HCT116 (cell line): Measurements from ENCODE around the gene PIP4K2C.

Source experiments
- ATF3 ChIP-seq: IDR thresholded peaks from 2 replicates; pipeline ENCODE4 v1.6.1; 2012
- CTCF ChIP-seq, 3 experiments: fragments of 200-600 bp in 1 of 3; sonication (generic) in 1 of 3; IDR thresholded peaks in 2 of 3; conservative IDR thresholded peaks in 1 of 3; 2 replicates each; pipeline ENCODE4 v1.5.1; 2012 to 2017; ENCODE audit warnings: low read depth in 2 of 3, low read length in 2 of 3, antibody characterized with exemption in 1 of 3, borderline replicate concordance in 1 of 3, control low read depth in 1 of 3, mild to moderate bottlenecking in 1 of 3, mixed read lengths in 1 of 3, mixed run types in 1 of 3, moderate library complexity in 1 of 3; ENCODE audit not compliant: insufficient read depth in 1 of 3
- POLR2AphosphoS5 ChIP-seq: IDR thresholded peaks from 2 replicates; pipeline ENCODE4 v1.6.1; 2011; ENCODE audit warnings: mild to moderate bottlenecking, low read depth, low read length, moderate library complexity
- REST ChIP-seq: IDR thresholded peaks from 2 replicates; pipeline ENCODE4 v1.6.1; 2012; ENCODE audit warnings: low read depth

DNA sequence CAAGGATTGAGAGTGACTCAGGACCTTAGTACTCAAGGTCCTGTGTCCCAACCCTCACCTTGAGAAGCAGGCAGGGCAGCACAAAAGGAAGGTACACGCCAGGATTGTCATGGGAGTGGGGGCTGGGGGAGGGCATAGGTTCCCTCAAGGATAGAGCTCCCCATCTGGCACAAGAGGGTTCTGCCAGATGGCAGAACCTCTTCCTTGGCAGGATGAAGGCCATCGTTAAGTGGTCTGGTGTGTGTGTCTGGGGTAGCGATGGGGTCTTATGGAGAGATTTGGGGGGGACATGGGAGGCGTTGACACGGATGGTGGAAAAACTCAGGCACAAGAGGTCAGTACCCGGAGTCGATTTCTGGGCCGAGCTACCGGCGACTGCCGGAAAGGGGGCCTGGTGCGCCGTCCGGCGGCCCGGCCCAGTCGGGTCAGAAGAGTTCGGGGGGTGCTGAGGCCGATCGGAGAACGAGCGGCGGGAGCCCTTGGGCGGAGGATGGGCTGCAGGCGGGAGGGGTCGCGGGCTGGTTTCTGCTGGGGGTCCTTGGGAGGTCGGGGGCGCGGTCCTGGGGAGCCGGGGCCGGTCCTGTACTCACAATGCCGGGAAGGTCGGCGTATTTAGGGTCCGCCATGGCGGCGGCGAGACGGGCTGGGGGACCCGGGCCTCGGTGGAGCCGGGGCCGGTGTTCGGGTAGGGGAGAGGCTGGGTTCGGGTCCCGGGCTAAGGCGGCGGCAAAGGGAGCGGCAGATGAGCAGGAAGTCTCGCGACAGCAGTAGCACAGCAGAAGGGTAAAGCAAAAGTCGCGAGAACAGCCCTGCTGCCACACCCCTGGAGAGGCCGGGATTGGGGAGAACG, 44.3 kb upstream of the PIP4K2C start, which contains the start of gene DCTN2:
- no peak for TF ChIP-seq REST
- TF ChIP-seq CTCF (IDR thresholded peaks at IDR 0.05 in 2 of 3, conservative IDR thresholded peaks at IDR 0.05 in 1 of 3; ENCODE audit: borderline replicate concordance in 1 of 3, insufficient read depth in 1 of 3, low read depth in 2 of 3, low read length in 2 of 3), result peak in 2 of 3 experiments; percentile 5 to 18; a peak in 2 of 6 replicates
- no peak for TF ChIP-seq ATF3
- TF ChIP-seq POLR2AphosphoS5, result peak; percentile 66
